Measurements from ENCODE around the gene CACNA1B.
"Not testable (repeated sequence)": the region's sequence is repeated elsewhere in the genome, so short reads cannot be mapped to it uniquely, and the experiment has no call there.

The CACNA1B gene

GRCh38 chr9:138015021-138015829 lies 137.6 kb downstream of the CACNA1B start:
- no peak for DNase-seq (ENCODE audit: low read depth)

- no peak for DNase-seq (ENCODE audit: low read depth)
Observed at GRCh38 chr9:138016406-138017187, 139.0 kb downstream of the CACNA1B start.

- no peak for DNase-seq (ENCODE audit: low read depth)
Observed at GRCh38 chr9:138017200-138017599, 139.6 kb downstream of the CACNA1B start.

- not testable (repeated sequence) for DNase-seq (ENCODE audit: low read depth)
Observed at GRCh38 chr9:138019514-138019913, 141.9 kb downstream of the CACNA1B start.

- no peak for DNase-seq (ENCODE audit: low read depth)
Observed at GRCh38 chr9:138020120-138020794, 142.7 kb downstream of the CACNA1B start.

- DNase-seq (ENCODE audit: low read depth), result no peak
Observed at GRCh38 chr9:138020795-138021182, 143.2 kb downstream of the CACNA1B start.

GRCh38 chr9:138021251-138022056 lies 143.9 kb downstream of the CACNA1B start:
- no peak for DNase-seq (ENCODE audit: low read depth)

GRCh38 chr9:138022121-138022741 lies 144.6 kb downstream of the CACNA1B start:
- DNase-seq (ENCODE audit: low read depth), result no peak

GRCh38 chr9:138022756-138023393 lies 145.3 kb downstream of the CACNA1B start:
- no peak for DNase-seq (ENCODE audit: low read depth)

GRCh38 chr9:138023394-138024124 lies 146.0 kb downstream of the CACNA1B start:
- DNase-seq (ENCODE audit: low read depth), result no peak

- no peak for DNase-seq (ENCODE audit: low read depth)
Observed at GRCh38 chr9:138024131-138024530, 146.5 kb downstream of the CACNA1B start.

GRCh38 chr9:138024831-138025291 lies 147.3 kb downstream of the CACNA1B start:
- no peak for DNase-seq (ENCODE audit: low read depth)

GRCh38 chr9:138025417-138025816 lies 147.8 kb downstream of the CACNA1B start:
- DNase-seq (ENCODE audit: low read depth), result no peak

- no peak for DNase-seq (ENCODE audit: low read depth)
Observed at GRCh38 chr9:138025908-138026307, 148.3 kb downstream of the CACNA1B start.

- no peak for DNase-seq (ENCODE audit: low read depth)
Observed at GRCh38 chr9:138028596-138028995, 151.0 kb downstream of the CACNA1B start.

- no peak for DNase-seq (ENCODE audit: low read depth)
Observed at GRCh38 chr9:138031186-138031585, 153.6 kb downstream of the CACNA1B start.

GRCh38 chr9:138033950-138034349 lies 156.4 kb downstream of the CACNA1B start:
- no peak for DNase-seq (ENCODE audit: low read depth)

GRCh38 chr9:138037140-138037539 lies 159.6 kb downstream of the CACNA1B start:
- DNase-seq (ENCODE audit: low read depth), result no peak

- DNase-seq (ENCODE audit: low read depth), result no peak
Observed at GRCh38 chr9:138038244-138038671, 160.7 kb downstream of the CACNA1B start.

All from stimulated activated CD4-positive, alpha-beta T cell treated with anti-CD3 and anti-CD28 coated beads, Interleukin-2, amount 100 ng/mL, for 4 hours (primary cell).